Astrocyte of the spinal cord (primary cell): ENCODE results near the gene CATSPERE.

Experiments
- DNase-seq: peaks from one replicate; pipeline ENCODE4 v3.0.0; 2011; ENCODE audit warnings: low read depth, low spot score
- H3K4me3 ChIP-seq: 2 replicates; pipeline ENCODE4 v1.5.1; 2011; ENCODE audit warnings: low read depth, mild to moderate bottlenecking, low read length, moderate library complexity
- in situ Hi-C: cut with HindIII; loops from 2 replicates; pipeline ENCODE4 v1.10.0; 2017; ENCODE audit warnings: low sequenced_read_pairs
- TF ChIP-seq, protein P1 (sequence below): IDR thresholded peaks from 2 replicates; pipeline ENCODE4 v1.5.1; 2012; ENCODE audit warnings: low read depth, mild to moderate bottlenecking, low read length, inconsistent platforms

CATSPERE gene

DNA sequence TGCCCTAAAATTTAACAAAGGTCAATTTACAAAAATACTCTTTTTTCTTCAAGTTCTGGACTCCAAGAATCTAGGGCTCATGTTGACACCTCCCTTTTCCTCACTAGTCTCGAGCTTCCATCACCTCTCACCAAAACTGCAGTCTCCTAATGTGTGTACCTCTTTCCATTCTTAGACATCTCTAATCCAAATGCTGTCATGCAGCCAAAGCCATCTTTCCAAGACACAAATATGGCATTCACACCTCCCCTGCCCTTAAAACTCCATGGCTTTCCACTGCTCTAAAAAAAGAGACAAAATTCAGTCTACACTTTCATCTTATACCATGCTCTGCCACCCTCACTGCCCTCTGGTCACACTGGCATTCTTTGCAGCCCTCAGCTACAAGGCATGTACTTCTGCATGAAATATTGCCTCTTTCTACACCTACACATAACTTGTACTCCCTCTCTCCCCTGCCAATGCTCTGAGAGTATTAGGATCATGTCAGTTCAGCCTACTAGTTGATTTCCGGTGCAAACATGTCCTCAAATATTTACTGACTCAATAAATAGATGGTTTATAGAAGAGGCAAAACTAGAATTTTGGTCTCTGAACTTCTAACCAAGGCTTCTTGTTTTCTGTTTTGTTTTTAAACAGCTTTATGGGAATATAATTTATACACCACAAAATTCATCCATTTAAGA, 36.3 kb upstream of the CATSPERE start:
- TF ChIP-seq, protein P1, sequence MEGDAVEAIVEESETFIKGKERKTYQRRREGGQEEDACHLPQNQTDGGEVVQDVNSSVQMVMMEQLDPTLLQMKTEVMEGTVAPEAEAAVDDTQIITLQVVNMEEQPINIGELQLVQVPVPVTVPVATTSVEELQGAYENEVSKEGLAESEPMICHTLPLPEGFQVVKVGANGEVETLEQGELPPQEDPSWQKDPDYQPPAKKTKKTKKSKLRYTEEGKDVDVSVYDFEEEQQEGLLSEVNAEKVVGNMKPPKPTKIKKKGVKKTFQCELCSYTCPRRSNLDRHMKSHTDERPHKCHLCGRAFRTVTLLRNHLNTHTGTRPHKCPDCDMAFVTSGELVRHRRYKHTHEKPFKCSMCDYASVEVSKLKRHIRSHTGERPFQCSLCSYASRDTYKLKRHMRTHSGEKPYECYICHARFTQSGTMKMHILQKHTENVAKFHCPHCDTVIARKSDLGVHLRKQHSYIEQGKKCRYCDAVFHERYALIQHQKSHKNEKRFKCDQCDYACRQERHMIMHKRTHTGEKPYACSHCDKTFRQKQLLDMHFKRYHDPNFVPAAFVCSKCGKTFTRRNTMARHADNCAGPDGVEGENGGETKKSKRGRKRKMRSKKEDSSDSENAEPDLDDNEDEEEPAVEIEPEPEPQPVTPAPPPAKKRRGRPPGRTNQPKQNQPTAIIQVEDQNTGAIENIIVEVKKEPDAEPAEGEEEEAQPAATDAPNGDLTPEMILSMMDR = no peak
- H3K4me3 ChIP-seq = no peak overlapping the region
- in situ Hi-C loops = no loop called here
- no peak for DNase-seq

DNA sequence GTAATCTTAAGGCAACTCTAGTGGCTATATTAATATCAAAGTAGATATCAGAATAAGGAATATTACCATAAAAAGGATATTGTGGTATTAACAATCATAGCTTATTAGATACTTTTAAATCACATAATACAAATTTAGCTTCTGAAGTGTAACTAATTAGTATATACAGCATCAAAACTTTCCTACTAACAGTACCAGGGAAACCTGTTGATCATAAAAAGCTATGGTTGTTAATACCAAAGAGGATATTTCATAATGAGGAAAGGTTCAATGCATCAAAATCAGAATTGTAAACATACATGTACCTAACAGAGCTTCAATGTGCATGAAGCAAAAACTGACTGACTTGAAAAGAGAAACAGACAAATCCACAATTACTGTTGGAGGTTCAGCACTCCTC, 33.4 kb upstream of the CATSPERE start:
- no peak overlapping the region for H3K4me3 ChIP-seq
- in situ Hi-C loops = no loop called here
- no peak for DNase-seq
- TF ChIP-seq, protein P1 = no peak

DNA sequence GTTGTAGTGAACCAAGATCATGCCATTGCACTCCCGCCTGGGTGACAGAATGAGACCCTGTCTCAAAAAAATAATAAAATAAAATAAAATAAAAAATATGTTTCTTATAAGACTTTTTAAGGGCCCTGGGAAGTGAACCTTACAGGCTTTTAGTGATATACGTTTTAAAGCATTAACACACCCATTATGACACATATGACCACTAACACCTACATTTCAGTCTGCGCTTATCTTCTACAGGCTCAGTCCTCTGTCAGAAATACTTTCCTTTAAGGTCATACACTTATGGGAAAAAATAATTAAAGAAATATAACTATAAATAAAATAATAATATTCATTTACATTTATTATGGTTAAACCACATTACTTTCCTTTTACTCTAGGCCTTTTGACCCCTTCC, 31.3 kb upstream of the CATSPERE start:
- DNase-seq = no peak
- in situ Hi-C loops = no loop called here
- no peak overlapping the region for H3K4me3 ChIP-seq
- TF ChIP-seq, protein P1 = no peak

DNA sequence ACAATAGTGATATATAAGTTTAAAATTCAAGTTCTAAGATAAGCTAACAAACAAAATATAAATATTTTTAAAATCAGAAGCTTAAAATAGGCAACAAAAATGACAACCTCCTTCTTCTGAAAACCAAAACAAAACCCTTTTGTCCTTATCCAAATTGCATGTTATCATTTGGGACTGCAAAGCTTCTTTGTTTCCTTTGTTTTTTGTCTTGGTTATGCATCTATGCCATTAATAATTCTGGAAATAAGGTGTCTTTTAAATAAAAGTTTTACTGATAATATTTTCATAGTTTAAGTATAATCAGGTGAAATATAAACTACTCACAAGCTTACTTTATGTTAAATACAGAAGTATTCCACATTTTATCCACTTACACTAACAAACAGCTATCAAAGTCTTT, 29.9 kb upstream of the CATSPERE start:
- DNase-seq = no peak
- TF ChIP-seq, protein P1 = no peak
- H3K4me3 ChIP-seq = no peak overlapping the region
- in situ Hi-C loops = no loop called here

DNA sequence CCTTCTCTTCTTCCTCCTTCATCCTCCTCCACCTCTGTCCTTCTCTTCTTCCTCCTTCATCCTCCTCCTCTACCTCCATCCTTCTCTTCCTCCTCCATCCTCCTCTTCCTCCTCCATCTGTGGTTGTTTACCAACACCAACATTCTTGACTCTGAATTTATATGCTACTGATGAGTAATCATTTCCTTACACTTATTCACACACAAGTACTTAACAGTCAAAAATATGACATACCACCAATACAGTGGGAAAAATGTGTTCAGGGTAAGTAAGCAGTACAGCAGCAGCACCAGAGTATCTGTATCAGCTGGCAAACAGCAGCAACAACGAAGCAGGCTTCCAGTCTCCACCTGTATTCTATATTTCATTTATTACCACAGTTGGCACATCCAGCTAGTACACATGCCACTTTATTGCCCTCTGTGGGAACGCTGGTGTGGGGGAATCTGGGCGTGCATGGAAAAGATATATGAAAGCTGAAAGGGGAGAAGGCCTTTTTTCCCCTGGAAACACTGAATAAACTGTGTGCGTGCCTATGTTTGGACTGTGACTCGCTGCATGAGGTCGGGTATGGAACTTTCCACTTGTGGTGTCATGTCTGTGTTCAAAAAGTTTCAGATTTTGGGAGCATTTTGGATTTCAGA, 25.4 kb upstream of the CATSPERE start:
- in situ Hi-C loops = no loop called here
- TF ChIP-seq, protein P1 = no peak
- DNase-seq = peak; percentile 60
- no peak overlapping the region for H3K4me3 ChIP-seq

DNA sequence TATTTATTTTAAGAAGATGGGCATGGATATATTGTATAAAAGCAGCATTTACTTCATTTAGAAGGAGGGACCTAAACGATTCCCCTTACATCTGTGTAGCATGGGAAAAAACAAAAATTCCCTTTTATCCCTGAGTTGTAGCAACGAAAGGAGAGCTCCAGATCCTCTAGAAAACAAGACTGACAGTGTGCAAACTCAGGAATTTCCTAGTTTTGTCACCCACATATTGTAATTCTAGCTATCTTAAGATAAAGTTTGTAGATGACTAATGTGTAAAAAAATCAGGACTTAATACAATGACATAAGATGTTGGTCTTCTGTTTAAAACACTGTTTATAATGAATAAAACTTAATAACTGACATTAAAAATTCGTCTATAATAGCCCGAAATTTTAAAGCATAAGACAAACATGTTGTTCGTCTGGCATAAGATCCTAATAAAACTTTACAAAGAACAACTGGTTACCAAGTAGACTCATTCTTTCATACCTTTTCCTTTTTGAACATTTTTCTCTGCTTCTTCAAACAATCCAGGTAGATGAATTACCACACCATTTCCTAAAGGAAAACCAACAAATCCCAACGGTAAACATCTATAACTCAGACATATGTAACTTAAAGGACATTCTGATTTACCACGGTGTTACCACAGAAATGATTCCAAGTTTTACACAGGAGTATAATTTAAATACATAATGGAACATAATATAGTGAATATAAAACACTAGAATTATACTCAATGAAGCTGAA, 24.6 kb upstream of the CATSPERE start:
- in situ Hi-C loops = no loop called here

More for the DNA sequence above, 24.6 kb upstream of the CATSPERE start:
- H3K4me3 ChIP-seq = no peak overlapping the region
- TF ChIP-seq, protein P1 = no peak
- peak; percentile 42 for DNase-seq
